Esophagus squamous epithelium (tissue), 5 donors: ENCODE data around the gene BEND5. TPM values are rescaled to one million over a fixed set of nuclear protein-coding genes. Genes with fewer than 3 reads are reported as not detected.

Experiments used
- DNase-seq: peaks from one replicate; lab custom pipeline; 2025; lab: John Stamatoyannopoulos, UW
- H3K27ac ChIP-seq, 4 donors: fragments of 200-600 bp; sonication (generic); one replicate each; pipeline ENCODE4 v1.5.1; 2016 to 2019; ENCODE audit warnings: mild to moderate bottlenecking in 1 of 4
- H3K27me3 ChIP-seq, 4 donors: fragments of 200-600 bp; sonication (generic); 1 replicate in 3 of 4; 2 replicates in 1 of 4; pipeline versions ENCODE4 v1.5.1 to v1.6.0; 2017 to 2021; ENCODE audit warnings: antibody characterized with exemption in 1 of 4
- H3K36me3 ChIP-seq, 3 donors: fragments of 200-600 bp; sonication (generic); one replicate each; pipeline ENCODE4 v1.5.1; 2016 to 2019
- H3K4me1 ChIP-seq, 3 donors: fragments of 200-600 bp; sonication (generic); one replicate each; pipeline ENCODE4 v1.5.1; 2017 to 2019
- H3K4me3 ChIP-seq, 4 donors: fragments of 200-600 bp; sonication (generic); 1 replicate in 3 of 4; 2 replicates in 1 of 4; pipeline ENCODE4 v1.5.1; 2016 to 2019; ENCODE audit warnings: mild to moderate bottlenecking in 2 of 4, moderate library complexity in 1 of 4
- H3K9me3 ChIP-seq, 3 donors: fragments of 200-600 bp; sonication (generic); one replicate each; pipeline ENCODE4 v1.5.1; 2016 to 2019
- POLR2A ChIP-seq, 4 donors: fragments of 450-650 bp; IDR thresholded peaks; one replicate each; pipeline ENCODE4 v1.6.1; 2017; ENCODE audit warnings: antibody characterized with exemption in 4 of 4, mild to moderate bottlenecking in 4 of 4, moderate library complexity in 3 of 4
- WGBS, 2 donors: methylation state at CpG; one replicate each; pipeline ENCODE4 v1.1.5; 2018; 5-methylcytosine and 5-hydroxymethylcytosine counted together
- intact Hi-C: fragments of 100-400 bp; cut with DNase I; formaldehyde crosslinking; loops from one replicate; pipeline ENCODE4 v1.15.0; 2022
- total RNA-seq, 4 donors: library from RNA; depleted of rRNA; stranded (reverse); fragments of >200 nt; gene quantifications; one replicate each; pipeline ENCODE4 v1.1.0, GENCODE V29; 2016
- TF ChIP-seq, protein P1 (sequence below), 6 experiments: fragments of 450-650 bp in 4 of 6; fragments of 200-600 bp in 2 of 6; sonication (generic) in 2 of 6; IDR thresholded peaks; one replicate each; pipeline ENCODE4 v1.5.1; 2016 to 2019; ENCODE audit warnings: antibody characterized with exemption in 6 of 6, mild to moderate bottlenecking in 4 of 6, moderate library complexity in 4 of 6
- donor health status: DM: yes; HTN: yes; CAD: no.

The BEND5 gene
- total RNA-seq, 4 donors from 2014 or later: 1.8 to 2.3 TPM; not detected in 2

DNA sequence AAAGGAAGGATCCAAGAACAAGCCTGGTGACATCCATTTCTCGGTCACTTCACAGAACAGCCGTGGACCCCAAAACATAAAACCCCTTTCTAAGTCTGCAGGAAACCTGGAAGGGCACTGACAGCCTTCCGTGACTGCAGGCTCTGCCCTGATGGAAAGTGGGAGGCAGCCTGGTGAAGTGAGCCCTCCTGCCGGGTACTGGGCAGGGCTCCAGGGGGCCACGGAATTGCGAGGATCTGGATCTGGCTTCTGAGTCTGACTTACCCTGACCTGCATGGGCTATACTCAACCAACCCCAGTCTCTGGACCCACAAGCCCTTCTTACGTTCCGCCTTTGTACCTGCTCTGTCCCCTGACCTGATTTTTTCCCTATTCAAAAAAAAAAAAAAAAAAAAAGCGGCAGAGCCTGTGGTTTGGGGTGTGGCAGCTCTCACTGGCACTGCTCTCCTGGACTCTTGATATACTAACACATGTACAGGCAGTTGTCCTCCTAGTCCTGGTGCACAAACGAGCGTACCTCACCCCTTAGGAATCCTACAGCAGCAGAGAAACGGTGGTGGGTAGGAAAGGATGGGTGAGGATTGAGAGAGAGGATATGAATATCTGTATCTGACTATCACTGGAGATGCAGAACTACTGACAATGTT is 82.9 kb downstream of the BEND5 start:
- 42 to 66% methylated on average over 5 to 10 of the region's 12 CpGs for WGBS, 2 donors
- Histone ChIP-seq H3K27ac (no peak overlapping the region), H3K4me3 (no peak overlapping the region), H3K4me1 (peaks cover 0 to 11% (median 0%) of the 10 kb centered on the region in 3 donors), H3K9me3 (no peaks in the 10 kb centered on the region), H3K36me3 (no peaks in the 10 kb centered on the region), H3K27me3 (peaks cover 0 to 42% (median 0%) of the 10 kb centered on the region in 4 donors)
- TF ChIP-seq POLR2A (IDR thresholded peaks at IDR 0.05): no peak
- TF ChIP-seq, protein P1, sequence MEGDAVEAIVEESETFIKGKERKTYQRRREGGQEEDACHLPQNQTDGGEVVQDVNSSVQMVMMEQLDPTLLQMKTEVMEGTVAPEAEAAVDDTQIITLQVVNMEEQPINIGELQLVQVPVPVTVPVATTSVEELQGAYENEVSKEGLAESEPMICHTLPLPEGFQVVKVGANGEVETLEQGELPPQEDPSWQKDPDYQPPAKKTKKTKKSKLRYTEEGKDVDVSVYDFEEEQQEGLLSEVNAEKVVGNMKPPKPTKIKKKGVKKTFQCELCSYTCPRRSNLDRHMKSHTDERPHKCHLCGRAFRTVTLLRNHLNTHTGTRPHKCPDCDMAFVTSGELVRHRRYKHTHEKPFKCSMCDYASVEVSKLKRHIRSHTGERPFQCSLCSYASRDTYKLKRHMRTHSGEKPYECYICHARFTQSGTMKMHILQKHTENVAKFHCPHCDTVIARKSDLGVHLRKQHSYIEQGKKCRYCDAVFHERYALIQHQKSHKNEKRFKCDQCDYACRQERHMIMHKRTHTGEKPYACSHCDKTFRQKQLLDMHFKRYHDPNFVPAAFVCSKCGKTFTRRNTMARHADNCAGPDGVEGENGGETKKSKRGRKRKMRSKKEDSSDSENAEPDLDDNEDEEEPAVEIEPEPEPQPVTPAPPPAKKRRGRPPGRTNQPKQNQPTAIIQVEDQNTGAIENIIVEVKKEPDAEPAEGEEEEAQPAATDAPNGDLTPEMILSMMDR (IDR thresholded peaks at IDR 0.05): no peak
- DNase-seq: no peak
- intact Hi-C loops: no loop called here

DNA sequence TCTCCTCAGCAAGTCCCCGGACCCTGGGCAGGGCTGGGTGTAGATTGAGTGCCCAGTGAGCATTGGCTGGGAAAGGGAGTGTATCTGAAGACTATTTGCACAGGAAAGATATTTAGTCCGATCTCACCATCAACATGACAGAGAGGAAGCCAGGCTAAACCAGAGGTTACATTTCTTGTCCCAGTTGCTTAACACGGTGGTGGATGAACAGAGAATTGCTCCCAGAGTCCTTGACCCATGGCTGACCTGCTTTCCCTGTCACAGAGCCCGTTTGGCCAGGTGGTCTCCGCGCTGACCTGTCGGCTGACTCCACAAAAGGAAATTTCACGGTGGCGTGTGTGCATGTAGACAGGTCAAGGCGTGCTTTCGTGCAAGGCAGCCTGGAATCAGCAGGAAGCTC is 83.5 kb downstream of the BEND5 start:
- no peak overlapping the region for H3K4me3 ChIP-seq
- no peak overlapping the region for H3K27ac ChIP-seq
- TF ChIP-seq POLR2A (IDR thresholded peaks at IDR 0.05): no peak
- TF ChIP-seq, protein P1 (IDR thresholded peaks at IDR 0.05): no peak
- intact Hi-C loops: no loop called here
- no peaks in the 10 kb centered on the region for H3K36me3 ChIP-seq
- peaks cover 0 to 11% (median 0%) of the 10 kb centered on the region in 3 donors for H3K4me1 ChIP-seq
- peaks cover 0 to 35% (median 0%) of the 10 kb centered on the region in 4 donors for H3K27me3 ChIP-seq
- 25 to 47% methylated on average over 3 to 4 of the region's 11 CpGs for WGBS, 2 donors
- no peaks in the 10 kb centered on the region for H3K9me3 ChIP-seq
- no peak for DNase-seq

DNA sequence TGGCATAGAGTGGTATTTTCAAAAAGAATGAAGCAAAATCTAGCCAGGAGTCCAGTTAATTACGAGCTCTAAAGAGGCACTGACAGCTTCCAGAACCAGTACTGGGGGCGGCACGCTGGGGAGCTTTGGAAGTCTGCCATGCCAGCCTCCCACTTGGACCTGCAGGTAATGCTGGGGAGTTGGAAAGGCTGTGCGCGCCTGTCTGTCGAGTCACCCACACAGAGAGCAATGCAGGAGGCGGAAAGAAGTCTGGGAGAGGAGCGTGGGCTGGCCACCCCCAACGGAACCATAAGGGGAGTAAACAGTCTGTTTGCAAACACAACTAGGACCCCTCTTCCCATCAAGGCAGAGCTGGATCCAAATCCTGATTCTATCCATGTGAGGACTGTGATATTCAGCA is 84.5 kb downstream of the BEND5 start:
- H3K27me3 ChIP-seq: peaks cover 0 to 29% (median 0%) of the 10 kb centered on the region in 4 donors
- no peaks in the 10 kb centered on the region for H3K9me3 ChIP-seq
- H3K4me1 ChIP-seq: peaks cover 0 to 11% (median 0%) of the 10 kb centered on the region in 3 donors
- TF ChIP-seq POLR2A (IDR thresholded peaks at IDR 0.05): no peak
- TF ChIP-seq, protein P1 (IDR thresholded peaks at IDR 0.05): no peak
- H3K4me3 ChIP-seq: no peak overlapping the region
- intact Hi-C loops: no loop called here
- DNase-seq: no peak
- no peaks in the 10 kb centered on the region for H3K36me3 ChIP-seq
- no peak overlapping the region for H3K27ac ChIP-seq
- 76% methylated on average over 7 to 9 of the region's 9 CpGs for WGBS, 2 donors

DNA sequence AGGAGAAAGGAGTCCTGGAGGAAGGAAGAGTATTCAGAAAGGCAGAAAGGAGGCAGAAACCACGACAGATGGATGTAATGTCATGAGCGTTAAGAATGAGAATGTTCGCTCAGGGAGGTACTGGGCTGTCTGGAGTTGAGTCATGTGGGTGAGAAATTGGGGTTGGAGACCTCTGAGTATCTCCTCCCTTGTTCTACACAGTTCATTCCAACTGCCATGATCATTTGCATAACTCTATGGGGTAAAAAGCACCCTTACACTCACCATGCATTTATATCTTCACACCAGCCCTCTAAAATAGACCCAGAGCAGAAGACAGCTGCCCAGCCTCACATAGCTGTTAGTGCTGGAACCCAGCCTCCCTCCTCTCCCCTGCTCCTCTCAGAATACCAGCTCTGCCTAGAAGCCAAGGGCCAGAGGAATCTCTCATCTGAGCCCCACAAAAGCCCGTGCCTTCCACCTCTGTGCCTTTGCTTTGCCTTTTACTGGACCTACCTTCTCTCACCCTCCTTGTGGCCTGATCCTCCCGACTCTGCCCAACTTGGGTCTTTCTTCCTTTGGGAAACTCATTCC is 85.2 kb downstream of the BEND5 start:
- Histone ChIP-seq H3K27me3 (peaks cover 0 to 29% (median 0%) of the 10 kb centered on the region in 4 donors), H3K4me1 (peaks cover 0 to 11% (median 0%) of the 10 kb centered on the region in 3 donors), H3K4me3 (no peak overlapping the region), H3K36me3 (no peaks in the 10 kb centered on the region), H3K27ac (no peak overlapping the region), H3K9me3 (no peaks in the 10 kb centered on the region)
- TF ChIP-seq POLR2A (IDR thresholded peaks at IDR 0.05): no peak
- TF ChIP-seq, protein P1 (IDR thresholded peaks at IDR 0.05): no peak
- DNase-seq: no peak
- 67 to 90% methylated on average over 5 of the region's 5 CpGs for WGBS, 2 donors
- intact Hi-C loops: no loop called here

DNA sequence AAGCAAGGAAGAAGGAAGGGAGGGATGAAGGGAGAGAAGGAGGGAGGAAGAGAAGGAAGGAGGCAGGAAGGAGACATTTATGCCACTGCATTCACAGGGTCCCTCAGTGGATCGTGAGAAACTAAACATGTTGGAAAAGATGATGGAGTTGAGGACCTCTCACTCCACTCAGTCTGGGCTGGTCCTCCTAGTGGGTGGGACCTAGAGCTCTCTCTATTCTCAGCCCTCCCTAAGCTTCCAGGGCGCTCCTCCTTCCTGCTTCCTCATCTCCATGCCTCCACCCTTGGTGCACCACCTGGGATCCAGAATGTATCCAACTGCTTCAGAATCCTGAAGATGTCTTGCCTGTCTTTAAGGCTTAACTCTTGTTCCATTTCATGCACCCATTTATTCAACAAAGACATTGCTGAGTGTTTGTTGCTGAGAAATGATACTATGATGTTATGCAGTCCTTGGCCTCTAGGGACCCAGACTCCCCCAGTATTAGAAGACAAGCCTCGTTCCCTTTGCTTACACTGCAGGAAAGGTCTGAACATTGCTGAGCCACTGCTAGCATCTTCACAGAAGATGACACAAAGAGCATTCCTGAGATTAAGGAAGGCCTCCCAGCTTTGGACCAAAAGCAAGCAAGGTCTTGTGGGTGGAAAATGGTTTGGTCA is 88.5 kb downstream of the BEND5 start:
- H3K4me1 ChIP-seq: peaks cover 0 to 2% (median 0%) of the 10 kb centered on the region in 3 donors
- H3K36me3 ChIP-seq: no peaks in the 10 kb centered on the region
- WGBS, 2 donors: 46 to 51% methylated on average over 3 of the region's 3 CpGs

More for the DNA sequence above, 88.5 kb downstream of the BEND5 start:
- H3K27ac ChIP-seq: no peak overlapping the region
- DNase-seq: no peak
- no peak overlapping the region for H3K4me3 ChIP-seq
- peaks cover 0 to 16% (median 0%) of the 10 kb centered on the region in 4 donors for H3K27me3 ChIP-seq
- no peaks in the 10 kb centered on the region for H3K9me3 ChIP-seq
- intact Hi-C loops: no loop called here
- TF ChIP-seq, protein P1 (IDR thresholded peaks at IDR 0.05): no peak
- TF ChIP-seq POLR2A (IDR thresholded peaks at IDR 0.05): no peak
